ENCODE results near the gene HCN2. TPM values are rescaled to one million over a fixed set of nuclear protein-coding genes. Genes with fewer than 3 reads are reported as not detected.
"Not testable (repeated sequence)": the region's sequence is repeated elsewhere in the genome, so short reads cannot be mapped to it uniquely, and the experiment has no call there.

Gene HCN2
- total RNA-seq, 4 donors from 2014 or later, result 0.14 to 1.00 (median 0.64) TPM; not detected in 1

- DNase-seq, result no peak
- intact Hi-C loops (cut with DNase I; ENCODE audit: low total_unique reads) (no loop called here), in situ Hi-C loops (cut with MboI; ENCODE audit: low pct_ligation_motif_present in 1 of 4, low pct_unique_long_range_greater_than_20kb in 1 of 4, low sequenced_read_pairs in 3 of 4) (no loop called here)
- WGBS, 2 donors (ENCODE audit: low coverage in 1 of 2), result 74 to 81% methylated on average over 13 to 33 of the region's 35 CpGs
- Histone ChIP-seq H3K4me1 (no peaks in the 10 kb centered on the region), H3K9me3 (no peaks in the 10 kb centered on the region), H3K27ac (no peak overlapping the region), H3K36me3 (no peaks in the 10 kb centered on the region), H3K4me3 (no peak overlapping the region), H3K27me3 (peaks cover 7% of the 10 kb centered on the region)
- TF ChIP-seq POLR2AphosphoS5 (IDR thresholded peaks at IDR 0.05), result no peak
- TF ChIP-seq EP300 (IDR thresholded peaks at IDR 0.05; ENCODE audit: low read depth), result no peak
- no peak for TF ChIP-seq CTCF (IDR thresholded peaks at IDR 0.05)
- no peak for TF ChIP-seq POLR2A (IDR thresholded peaks at IDR 0.05)
Measured at GRCh38 chr19:602391-603301, 13.0 kb downstream of the HCN2 start.

GRCh38 chr19:603302-603639 is 13.6 kb downstream of the HCN2 start:
- in situ Hi-C loops (cut with MboI; ENCODE audit: low pct_ligation_motif_present in 1 of 4, low pct_unique_long_range_greater_than_20kb in 1 of 4, low sequenced_read_pairs in 3 of 4); DNase-seq; H3K27ac ChIP-seq; H3K36me3 ChIP-seq; H3K9me3 ChIP-seq; H3K27me3 ChIP-seq; H3K4me1 ChIP-seq; H3K4me3 ChIP-seq; intact Hi-C loops (cut with DNase I; ENCODE audit: low total_unique reads): not testable (repeated sequence)
- 76% methylated on average over 12 of the region's 13 CpGs; no CpG with 5 or more reads in 1 of the 2 donors for WGBS, 2 donors (ENCODE audit: low coverage in 1 of 2)

GRCh38 chr19:603779-604178 is 14.1 kb downstream of the HCN2 start:
- WGBS, 2 donors (ENCODE audit: low coverage in 1 of 2), result 91% methylated on average over 18 of the region's 20 CpGs; no CpG with 5 or more reads in 1 of the 2 donors
- H3K9me3 ChIP-seq; H3K27me3 ChIP-seq; H3K4me3 ChIP-seq; H3K36me3 ChIP-seq; H3K4me1 ChIP-seq; H3K27ac ChIP-seq; intact Hi-C loops (cut with DNase I; ENCODE audit: low total_unique reads); DNase-seq; in situ Hi-C loops (cut with MboI; ENCODE audit: low pct_ligation_motif_present in 1 of 4, low pct_unique_long_range_greater_than_20kb in 1 of 4, low sequenced_read_pairs in 3 of 4): not testable (repeated sequence)

- 52% methylated on average over 11 of the region's 11 CpGs; no CpG with 5 or more reads in 1 of the 2 donors for WGBS, 2 donors (ENCODE audit: low coverage in 1 of 2)
- H3K27ac ChIP-seq, result no peak overlapping the region
- intact Hi-C loops (cut with DNase I; ENCODE audit: low total_unique reads) (no loop called here), in situ Hi-C loops (cut with MboI; ENCODE audit: low pct_ligation_motif_present in 1 of 4, low pct_unique_long_range_greater_than_20kb in 1 of 4, low sequenced_read_pairs in 3 of 4) (no loop called here)
- H3K9me3 ChIP-seq, result no peaks in the 10 kb centered on the region
- H3K36me3 ChIP-seq, result no peaks in the 10 kb centered on the region
- H3K4me1 ChIP-seq, result peaks cover 0 to 3% (median 0%) of the 10 kb centered on the region in 4 donors
- no peak for DNase-seq
- no peak overlapping the region for H3K4me3 ChIP-seq
- TF ChIP-seq POLR2A (IDR thresholded peaks at IDR 0.05), result no peak
- TF ChIP-seq POLR2AphosphoS5 (IDR thresholded peaks at IDR 0.05), result no peak
- TF ChIP-seq EP300 (IDR thresholded peaks at IDR 0.05; ENCODE audit: low read depth), result no peak
- no peak for TF ChIP-seq CTCF (IDR thresholded peaks at IDR 0.05)
- peaks cover 8% of the 10 kb centered on the region for H3K27me3 ChIP-seq
Measured at GRCh38 chr19:604355-604754, 14.7 kb downstream of the HCN2 start.

GRCh38 chr19:605061-605971 is 15.6 kb downstream of the HCN2 start:
- intact Hi-C loops (cut with DNase I; ENCODE audit: low total_unique reads); H3K4me3 ChIP-seq; H3K36me3 ChIP-seq; DNase-seq; H3K9me3 ChIP-seq; in situ Hi-C loops (cut with MboI; ENCODE audit: low pct_ligation_motif_present in 1 of 4, low pct_unique_long_range_greater_than_20kb in 1 of 4, low sequenced_read_pairs in 3 of 4); H3K27ac ChIP-seq: not testable (repeated sequence)
- 81% methylated on average over 20 of the region's 34 CpGs; no CpG with 5 or more reads in 1 of the 2 donors for WGBS, 2 donors (ENCODE audit: low coverage in 1 of 2)
- Histone ChIP-seq H3K4me1 (peaks cover 0 to 11% (median under 1%) of the 10 kb centered on the region in 4 donors), H3K27me3 (peaks cover 18% of the 10 kb centered on the region)

Data from transverse colon (tissue), 4 donors.